Measurements from ENCODE around the gene CLNK. TPM values are rescaled to one million over a fixed set of nuclear protein-coding genes. Genes with fewer than 3 reads are reported as not detected.

Gene CLNK
- total and polyA plus RNA-seq, 2 donors (not counting 1 experiment from before 2014, with no cell fraction given), result 0.57 to 0.75 TPM

GRCh38 chr4:10491401-10491800, 193.2 kb downstream of the CLNK start:
- Mint-ChIP-seq H3K27ac (no peak overlapping the region), H3K4me1 (no peaks in the 10 kb centered on the region), H3K27me3 (peaks cover 22% of the 10 kb centered on the region), H3K4me3 (no peak overlapping the region), H3K9me3 (ENCODE audit: insufficient read depth) (no peaks in the 10 kb centered on the region)
- Histone ChIP-seq H4K20me1 (ENCODE audit: control insufficient read depth, insufficient read depth, low read length, poor library complexity, severe bottlenecking) (no peaks in the 10 kb centered on the region), H3K9me3 (ENCODE audit: control extremely low read depth in 1 of 3, control insufficient read depth in 2 of 3, insufficient read depth in 1 of 3, low read length in 2 of 3) (no peaks in the 10 kb centered on the region), H3K4me2 (replicated peaks; ENCODE audit: low read depth, low read length, poor library complexity, severe bottlenecking) (no peak overlapping the region), H3K36me3 (replicated peaks in 1 of 2; ENCODE audit: control extremely low read depth in 1 of 2, control insufficient read depth in 1 of 2, extremely low read depth in 1 of 2, insufficient read depth in 2 of 2, low read length in 1 of 2) (no peaks in the 10 kb centered on the region), H3K27me3 (replicated peaks in 1 of 4; ENCODE audit: control extremely low read depth in 1 of 4, control insufficient read depth in 3 of 4, insufficient read depth in 4 of 4, low read length in 3 of 4) (no peaks in the 10 kb centered on the region), H2AFZ (ENCODE audit: insufficient read depth, low read depth, low read length, poor library complexity, severe bottlenecking) (no peak overlapping the region), H3K4me1 (ENCODE audit: control insufficient read depth in 2 of 2, insufficient read depth in 2 of 2, low read length in 2 of 2) (no peaks in the 10 kb centered on the region), H3K9ac (ENCODE audit: low read length) (no peak overlapping the region), H3K79me2 (ENCODE audit: control insufficient read depth, insufficient read depth, low read length) (no peaks in the 10 kb centered on the region), H3K4me3 (ENCODE audit: control extremely low read depth in 1 of 5, extremely low read depth in 1 of 5, insufficient read depth in 1 of 5, low read depth in 2 of 5, low read length in 4 of 5) (no peak overlapping the region), H3K27ac (ENCODE audit: low read length in 2 of 2) (no peak overlapping the region)
- no peak for ATAC-seq (ENCODE audit: low read depth)
- CTCF ChIA-PET, result no interaction called here
- TF ChIP-seq EZH2 (IDR thresholded peaks at IDR 0.05; ENCODE audit: borderline replicate concordance, insufficient read depth, low read depth, low read length, poor library complexity, severe bottlenecking), result no peak
- TF ChIP-seq, protein P1, sequence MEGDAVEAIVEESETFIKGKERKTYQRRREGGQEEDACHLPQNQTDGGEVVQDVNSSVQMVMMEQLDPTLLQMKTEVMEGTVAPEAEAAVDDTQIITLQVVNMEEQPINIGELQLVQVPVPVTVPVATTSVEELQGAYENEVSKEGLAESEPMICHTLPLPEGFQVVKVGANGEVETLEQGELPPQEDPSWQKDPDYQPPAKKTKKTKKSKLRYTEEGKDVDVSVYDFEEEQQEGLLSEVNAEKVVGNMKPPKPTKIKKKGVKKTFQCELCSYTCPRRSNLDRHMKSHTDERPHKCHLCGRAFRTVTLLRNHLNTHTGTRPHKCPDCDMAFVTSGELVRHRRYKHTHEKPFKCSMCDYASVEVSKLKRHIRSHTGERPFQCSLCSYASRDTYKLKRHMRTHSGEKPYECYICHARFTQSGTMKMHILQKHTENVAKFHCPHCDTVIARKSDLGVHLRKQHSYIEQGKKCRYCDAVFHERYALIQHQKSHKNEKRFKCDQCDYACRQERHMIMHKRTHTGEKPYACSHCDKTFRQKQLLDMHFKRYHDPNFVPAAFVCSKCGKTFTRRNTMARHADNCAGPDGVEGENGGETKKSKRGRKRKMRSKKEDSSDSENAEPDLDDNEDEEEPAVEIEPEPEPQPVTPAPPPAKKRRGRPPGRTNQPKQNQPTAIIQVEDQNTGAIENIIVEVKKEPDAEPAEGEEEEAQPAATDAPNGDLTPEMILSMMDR (IDR thresholded peaks at IDR 0.05), result no peak
- intact Hi-C loops (cut with micrococcal nuclease), result no loop called here
- POLR2A ChIA-PET, result no interaction called here
- DNase-seq, result no peak
- WGBS (ENCODE audit: insufficient coverage), result 47% methylated on average over 3 of the region's 3 CpGs

DNA sequence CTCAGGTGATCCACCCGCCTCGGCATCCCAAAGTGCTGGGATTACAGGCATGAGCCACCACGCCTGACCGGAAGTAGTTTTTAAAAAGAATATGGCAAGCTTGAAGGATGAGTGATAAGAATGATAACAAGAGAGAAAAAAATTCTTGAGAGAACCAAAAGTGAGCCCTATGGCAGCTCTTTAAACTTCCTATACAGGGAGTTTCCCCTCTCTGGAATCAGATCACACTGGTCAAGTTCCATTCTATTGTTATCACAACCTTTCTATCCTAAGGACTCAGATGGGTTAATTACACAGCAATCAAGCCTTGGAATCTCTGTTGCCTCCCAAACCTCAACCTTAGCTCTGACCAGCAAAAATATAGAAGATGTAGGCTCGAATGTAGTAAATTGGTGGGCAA, 193.6 kb downstream of the CLNK start:
- no peak for TF ChIP-seq EZH2 (IDR thresholded peaks at IDR 0.05; ENCODE audit: borderline replicate concordance, insufficient read depth, low read depth, low read length, poor library complexity, severe bottlenecking)
- TF ChIP-seq, protein P1 (IDR thresholded peaks at IDR 0.05), result no peak
- no peaks in the 10 kb centered on the region for H4K20me1 ChIP-seq (ENCODE audit: control insufficient read depth, insufficient read depth, low read length, poor library complexity, severe bottlenecking)
- no peak overlapping the region for H3K27ac ChIP-seq (ENCODE audit: low read length in 2 of 2)
- no CpG with 5 or more reads among the region's 5 CpGs for WGBS (ENCODE audit: insufficient coverage)
- POLR2A ChIA-PET, result no interaction called here
- Mint-ChIP-seq H3K27me3 (peaks cover 22% of the 10 kb centered on the region), H3K4me3 (no peak overlapping the region), H3K9me3 (ENCODE audit: insufficient read depth) (no peaks in the 10 kb centered on the region), H3K4me1 (no peaks in the 10 kb centered on the region), H3K27ac (no peak overlapping the region)
- no peaks in the 10 kb centered on the region for H3K27me3 ChIP-seq (replicated peaks in 1 of 4; ENCODE audit: control extremely low read depth in 1 of 4, control insufficient read depth in 3 of 4, insufficient read depth in 4 of 4, low read length in 3 of 4)
- H3K4me2 ChIP-seq (replicated peaks; ENCODE audit: low read depth, low read length, poor library complexity, severe bottlenecking), result no peak overlapping the region
- H3K79me2 ChIP-seq (ENCODE audit: control insufficient read depth, insufficient read depth, low read length), result no peaks in the 10 kb centered on the region
- no peaks in the 10 kb centered on the region for H3K4me1 ChIP-seq (ENCODE audit: control insufficient read depth in 2 of 2, insufficient read depth in 2 of 2, low read length in 2 of 2)
- no peak for ATAC-seq (ENCODE audit: low read depth)
- CTCF ChIA-PET, result no interaction called here
- intact Hi-C loops (cut with micrococcal nuclease), result no loop called here
- no peaks in the 10 kb centered on the region for H3K9me3 ChIP-seq (ENCODE audit: control extremely low read depth in 1 of 3, control insufficient read depth in 2 of 3, insufficient read depth in 1 of 3, low read length in 2 of 3)
- no peak overlapping the region for H3K4me3 ChIP-seq (ENCODE audit: control extremely low read depth in 1 of 5, extremely low read depth in 1 of 5, insufficient read depth in 1 of 5, low read depth in 2 of 5, low read length in 4 of 5)
- no peak overlapping the region for H2AFZ ChIP-seq (ENCODE audit: insufficient read depth, low read depth, low read length, poor library complexity, severe bottlenecking)
- no peak overlapping the region for H3K9ac ChIP-seq (ENCODE audit: low read length)
- H3K36me3 ChIP-seq (replicated peaks in 1 of 2; ENCODE audit: control extremely low read depth in 1 of 2, control insufficient read depth in 1 of 2, extremely low read depth in 1 of 2, insufficient read depth in 2 of 2, low read length in 1 of 2), result no peaks in the 10 kb centered on the region
- DNase-seq, result no peak

All from B cell (primary cell).